ENCODE measurements around the gene HYAL1.

Gene HYAL1

DNA sequence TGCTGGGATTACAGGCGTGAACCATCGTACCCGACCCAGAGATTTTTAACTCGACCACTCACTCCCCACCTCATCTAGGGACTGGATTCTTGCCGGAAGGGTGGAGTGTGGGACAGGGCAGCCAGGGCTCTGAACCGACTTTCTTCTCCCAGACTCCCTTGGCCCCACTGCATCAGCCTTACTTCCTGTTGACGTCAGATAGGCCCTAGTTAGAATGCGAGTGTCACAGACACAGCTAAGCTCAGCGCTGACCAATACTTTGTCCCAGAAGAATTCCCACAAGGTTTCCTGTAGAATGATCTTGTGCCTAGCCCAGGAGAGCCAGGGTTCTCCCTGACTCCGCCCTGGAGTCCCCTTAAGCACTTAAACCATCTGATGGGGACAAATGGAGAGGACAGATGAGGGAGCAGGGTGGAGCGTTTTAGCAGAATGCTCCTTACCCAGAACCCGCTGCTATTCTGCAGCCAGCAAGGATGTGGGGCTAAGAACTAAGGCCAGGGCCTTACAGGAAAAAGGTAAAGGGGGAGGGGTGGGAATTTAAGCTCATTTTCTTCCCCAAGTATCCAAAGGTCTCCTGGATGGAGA lies 30.5 kb upstream of the HYAL1 start:
- DNase-seq, result no peak

DNA sequence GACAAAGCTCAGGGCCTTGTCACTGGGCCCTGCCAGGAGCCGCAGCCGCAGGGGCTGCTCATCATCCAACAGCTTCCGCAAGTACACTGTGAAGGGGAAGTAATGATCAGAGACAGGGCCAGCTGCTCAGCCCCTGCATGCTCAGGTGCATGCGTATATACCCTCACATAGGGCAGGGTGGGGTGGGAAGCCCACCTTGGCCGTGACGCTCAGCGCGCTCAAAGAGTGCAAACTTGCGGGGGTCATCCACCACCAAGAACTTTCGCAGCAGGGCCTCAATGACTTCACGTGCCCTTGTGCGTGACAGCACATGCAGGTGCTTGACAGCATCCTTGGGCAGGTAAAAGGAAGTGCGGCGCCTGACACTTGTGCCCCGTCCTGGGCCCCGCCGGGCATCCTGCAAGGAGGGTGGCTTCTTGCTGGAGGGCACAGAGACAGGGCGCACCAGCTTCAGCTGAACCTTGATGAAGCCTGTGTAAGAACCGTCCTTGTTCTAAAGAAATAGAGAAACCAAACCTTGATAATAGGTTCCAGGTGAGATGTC lies 28.1 kb upstream of the HYAL1 start:
- DNase-seq, result no peak

DNA sequence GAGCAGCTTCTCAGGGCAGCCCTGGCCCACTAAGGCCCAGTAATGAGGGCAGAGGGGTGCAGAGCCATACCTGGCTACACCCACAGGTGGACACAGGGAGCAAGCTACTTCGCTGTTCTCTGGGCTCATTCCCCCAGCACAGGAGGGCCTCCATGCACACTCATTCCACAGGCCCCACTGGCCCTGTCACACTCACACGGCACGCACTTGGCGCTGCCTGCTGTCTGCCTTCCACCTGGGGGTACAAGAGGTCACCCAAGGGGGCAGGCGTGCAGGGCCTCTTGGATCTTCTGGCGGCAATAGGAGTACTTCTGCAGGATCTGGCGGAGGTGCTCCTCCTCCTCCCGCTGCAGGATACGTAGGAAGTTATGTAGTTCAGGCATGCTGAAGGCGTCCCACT lies 27.0 kb upstream of the HYAL1 start:
- DNase-seq, result no peak

DNA sequence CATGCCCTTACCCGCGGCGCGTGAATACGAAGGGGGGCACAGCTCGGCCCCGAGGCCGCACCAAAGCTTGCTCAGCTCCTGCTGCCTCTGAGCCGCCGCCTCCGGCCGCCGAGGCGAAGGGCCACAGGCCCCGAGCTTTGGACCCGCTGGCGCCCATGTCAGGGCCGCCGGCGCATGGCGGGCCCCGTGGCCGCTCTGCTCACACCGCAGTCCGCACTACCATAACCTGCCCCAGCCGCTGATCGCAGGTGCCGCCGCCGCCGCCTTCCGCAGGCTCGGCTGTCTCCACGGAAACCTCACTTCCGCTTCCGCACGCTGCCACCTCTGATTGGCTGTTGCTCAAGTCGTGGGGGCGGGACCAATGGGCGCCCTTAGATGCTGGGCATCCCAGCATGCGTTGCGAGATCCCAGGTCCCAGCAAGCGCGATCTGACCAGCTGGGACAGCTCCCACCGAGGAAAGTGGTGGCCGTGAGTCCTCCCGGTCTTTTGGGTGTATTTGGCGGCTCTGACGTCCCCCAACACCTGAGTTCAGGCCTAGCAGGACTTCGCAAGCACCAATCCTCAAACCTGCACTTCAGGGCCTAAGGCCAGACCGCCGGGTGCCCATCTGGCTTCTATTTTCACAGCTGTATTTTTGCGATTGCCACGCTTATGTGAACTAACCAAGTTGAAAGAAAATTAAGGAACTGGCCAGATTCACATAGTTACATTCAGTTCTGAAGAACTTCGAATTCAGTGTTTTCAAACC lies 24.7 kb upstream of the HYAL1 start, which contains the start of gene TUSC2:
TUSC2 (minus strand) TSS at position 281 of the 749 bp plus-strand sequence; CDS start at position 157, 124 bp downstream.
- peak; percentile 96 for DNase-seq

DNA sequence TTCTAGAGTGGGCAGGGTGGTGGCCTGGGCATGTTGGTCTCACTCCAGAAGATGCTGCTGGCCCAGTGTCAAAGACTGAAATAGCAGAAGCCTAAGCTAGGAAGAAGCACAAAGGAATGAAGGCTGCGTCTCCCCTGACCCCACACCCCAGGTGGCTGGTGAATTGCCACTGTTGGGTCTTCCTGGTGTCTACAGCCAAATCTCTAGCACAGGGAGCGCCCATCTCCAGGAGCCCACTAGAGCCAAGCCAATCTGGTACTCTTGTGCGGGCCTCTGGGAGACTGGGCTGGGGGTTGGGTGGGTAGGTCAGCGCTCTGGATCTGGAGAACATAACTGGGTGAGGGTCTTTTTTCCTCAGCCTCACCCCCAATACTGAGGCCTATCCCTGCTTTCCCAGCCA lies 23.8 kb upstream of the HYAL1 start:
- DNase-seq, result no peak

DNA sequence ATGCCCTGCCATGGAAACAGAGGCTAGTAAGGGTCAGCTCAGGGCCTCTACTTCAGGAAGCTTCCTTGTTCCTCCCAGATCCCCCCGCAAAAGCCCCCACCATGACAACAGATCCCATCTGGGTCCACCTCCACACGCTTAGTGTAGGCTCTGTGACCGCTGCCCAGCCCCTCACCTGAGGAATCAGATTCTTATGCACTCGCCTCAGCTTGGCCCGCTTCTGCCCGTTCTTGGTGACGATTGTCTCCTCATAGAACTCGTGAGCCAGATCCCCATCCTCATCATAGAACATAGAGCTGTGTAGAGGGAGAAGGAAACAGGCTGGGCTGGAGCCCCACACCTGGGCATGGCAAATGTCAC lies 22.8 kb upstream of the HYAL1 start:
- no peak for DNase-seq

DNA sequence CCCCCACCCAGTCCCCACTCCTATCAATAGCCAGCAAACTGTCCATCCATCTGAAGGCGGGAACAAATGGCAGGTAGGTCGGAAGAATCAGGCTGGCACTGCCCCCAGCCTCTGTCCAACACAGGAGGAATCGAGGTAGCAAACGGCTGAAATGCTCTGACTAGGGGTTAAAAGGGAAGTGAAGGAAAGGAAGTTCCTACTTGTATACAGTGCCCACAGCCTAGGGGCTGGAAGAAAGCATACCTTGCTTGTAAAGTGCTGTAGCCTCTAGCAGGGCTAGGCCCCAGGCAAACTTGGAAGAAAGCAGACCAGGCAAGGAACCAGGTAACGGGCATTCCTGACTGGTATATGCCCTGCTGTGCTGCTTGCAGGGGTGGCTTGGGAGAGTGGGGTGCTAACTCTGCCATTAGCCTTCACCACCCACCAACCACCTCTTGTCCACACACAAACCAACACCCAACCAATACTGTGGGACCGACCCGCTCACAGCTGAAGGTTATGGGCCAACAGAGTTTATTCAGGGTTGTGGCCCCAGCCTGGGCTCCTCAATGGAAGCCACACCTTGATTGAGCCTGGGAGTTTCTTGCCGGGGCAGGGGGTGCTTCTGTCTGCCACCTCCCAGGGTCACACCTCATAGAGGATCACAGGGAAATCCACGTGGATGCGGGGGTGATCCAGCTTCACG lies 22.3 kb upstream of the HYAL1 start:
- DNase-seq, result no peak

DNA sequence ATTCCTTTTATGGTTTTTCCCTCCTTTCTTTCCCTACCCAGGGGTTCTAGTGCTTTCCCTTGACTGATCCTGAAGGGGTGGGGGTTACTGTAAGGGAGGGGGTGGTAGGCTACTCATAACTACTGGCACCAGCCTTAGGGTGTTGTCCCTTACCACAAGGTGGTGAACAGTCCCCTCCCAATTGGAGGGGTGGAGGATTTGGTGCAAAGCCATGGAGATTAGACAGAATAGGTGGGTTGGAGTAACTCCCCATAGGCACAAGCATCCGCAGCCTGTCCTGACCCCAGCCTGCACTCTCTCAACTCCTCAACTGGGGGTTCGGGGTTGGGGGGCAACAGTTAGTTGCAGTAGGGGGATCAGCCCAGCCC lies 21.7 kb upstream of the HYAL1 start:
- DNase-seq, result no peak

DNA sequence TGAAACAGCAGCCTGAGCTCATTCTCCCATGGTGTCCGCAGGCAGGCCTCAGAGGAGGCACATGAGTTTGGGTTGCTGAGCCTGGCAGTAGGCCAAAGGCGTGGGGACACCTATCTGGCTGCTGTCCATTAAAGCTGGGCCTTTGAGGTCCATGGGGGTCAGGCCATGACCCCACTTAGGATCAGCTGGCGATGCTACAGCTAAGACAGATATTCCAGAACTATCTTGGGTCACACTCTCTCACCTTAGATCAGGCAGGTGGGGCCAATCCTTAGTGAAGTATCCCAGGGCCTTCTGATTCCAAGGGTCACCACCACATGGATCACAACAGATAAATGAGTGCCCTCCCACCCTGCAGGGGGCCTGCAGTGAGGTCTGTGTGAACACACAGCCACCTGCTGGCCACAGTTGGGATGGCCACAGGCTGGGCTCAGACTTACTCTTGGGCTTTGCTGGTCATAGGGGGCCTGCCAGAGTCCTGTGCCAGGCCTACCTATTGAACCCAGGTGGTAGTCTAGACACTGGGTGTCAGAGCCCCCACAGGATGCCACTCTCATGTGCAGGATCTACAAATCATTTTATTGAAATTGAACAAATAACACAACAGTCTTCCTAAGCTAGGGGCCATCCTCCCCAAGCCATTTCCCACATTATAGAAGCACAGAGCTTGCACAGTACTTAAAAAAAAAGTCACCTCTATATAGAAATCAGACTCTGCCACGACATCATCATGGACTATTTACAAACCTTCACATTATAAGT lies 21.2 kb upstream of the HYAL1 start:
- DNase-seq, result peak; percentile 76

DNA sequence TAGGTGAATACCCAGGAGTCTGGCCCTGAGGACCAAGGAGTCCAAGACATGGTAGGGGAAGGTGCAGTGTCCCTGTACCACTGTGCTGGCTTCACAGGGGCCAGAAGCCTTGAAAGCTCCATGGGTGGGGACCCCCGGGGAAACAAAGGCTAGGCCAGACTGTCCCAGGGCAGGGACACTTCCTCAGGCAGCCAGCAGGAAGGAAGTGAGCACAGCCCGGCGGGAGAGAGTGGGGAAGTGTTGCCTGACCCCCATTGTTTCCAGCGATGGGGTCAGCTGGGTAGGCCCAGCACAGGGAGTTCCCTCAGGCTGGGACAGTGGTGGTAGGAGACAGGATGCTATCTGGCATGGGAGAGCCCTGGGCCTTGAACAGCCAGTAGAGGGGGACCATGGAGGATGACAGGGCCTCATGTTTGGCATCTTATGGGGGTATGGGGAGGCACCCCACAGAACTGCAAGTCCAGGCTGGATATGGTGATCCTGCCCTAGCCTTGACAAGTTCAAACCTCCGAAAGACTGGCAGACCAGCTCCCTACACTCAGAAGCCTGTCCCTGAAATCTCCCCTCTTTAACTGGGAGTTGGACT lies 20.3 kb upstream of the HYAL1 start:
- DNase-seq, result no peak

DNA sequence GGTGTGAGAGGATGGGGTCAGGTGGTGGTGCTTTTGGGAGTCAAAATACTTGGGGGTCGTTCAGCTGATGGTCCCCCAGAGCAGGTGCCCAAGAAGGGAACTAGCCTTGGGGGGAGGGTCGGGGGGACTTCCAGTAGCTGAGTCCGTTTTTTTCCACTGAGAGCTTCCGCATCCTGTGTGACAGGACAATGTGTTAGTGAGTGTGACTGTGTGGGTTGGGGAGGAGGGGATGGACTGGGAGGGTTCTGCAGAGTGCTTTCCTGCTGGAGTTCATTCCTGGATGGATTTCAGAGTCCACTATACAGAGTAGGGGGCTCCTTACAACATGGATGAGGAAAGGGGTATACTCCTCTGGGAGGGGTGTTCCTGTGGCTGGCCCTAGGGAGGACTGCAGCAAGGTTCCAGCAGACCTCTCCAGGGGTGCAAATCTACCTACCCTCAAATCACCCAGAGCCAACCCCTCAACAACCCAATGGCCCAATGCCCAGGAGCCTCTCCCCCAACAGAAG lies 19.8 kb upstream of the HYAL1 start:
- DNase-seq, result no peak

DNA sequence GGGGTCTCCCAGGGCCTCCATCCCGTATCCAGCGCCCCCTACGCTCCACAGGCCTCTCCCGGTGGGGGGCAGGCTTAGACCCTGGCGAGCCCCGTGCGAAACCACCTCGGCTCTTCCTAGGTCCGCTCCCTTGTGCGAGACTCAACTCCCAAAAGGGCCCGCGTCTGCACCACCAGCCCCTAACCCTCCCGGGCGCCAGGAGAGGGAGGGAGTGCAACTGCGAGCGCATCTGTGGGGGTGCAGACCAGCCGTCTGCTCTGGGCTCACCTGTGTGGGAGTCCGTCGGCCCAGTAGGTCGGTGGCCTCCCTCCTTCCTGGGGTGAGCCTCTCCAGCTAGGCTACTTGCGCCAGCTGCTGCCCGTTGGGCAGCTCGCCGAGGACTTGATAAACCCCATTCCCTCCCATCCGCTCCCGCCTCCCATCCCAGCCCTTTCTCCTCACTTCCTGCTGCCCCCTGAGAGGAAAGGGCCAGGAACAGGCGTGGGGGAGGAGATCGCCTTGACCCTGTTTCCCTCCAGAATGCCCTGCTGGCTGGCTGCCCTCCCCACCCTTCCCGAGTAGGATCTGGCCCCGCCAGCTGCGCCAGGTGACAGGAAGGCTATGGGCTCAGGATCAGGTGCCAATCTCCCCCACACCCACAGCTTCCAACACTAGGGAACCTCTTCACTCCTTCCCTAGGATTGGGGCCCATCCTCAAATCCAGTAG lies 19.2 kb upstream of the HYAL1 start, which contains the start of gene HYAL2:
HYAL2 (minus strand) TSS at position 360 of the 706 bp plus-strand sequence. CDS start 2,256 bp downstream, outside the sequence.
- DNase-seq, result no peak

DNA sequence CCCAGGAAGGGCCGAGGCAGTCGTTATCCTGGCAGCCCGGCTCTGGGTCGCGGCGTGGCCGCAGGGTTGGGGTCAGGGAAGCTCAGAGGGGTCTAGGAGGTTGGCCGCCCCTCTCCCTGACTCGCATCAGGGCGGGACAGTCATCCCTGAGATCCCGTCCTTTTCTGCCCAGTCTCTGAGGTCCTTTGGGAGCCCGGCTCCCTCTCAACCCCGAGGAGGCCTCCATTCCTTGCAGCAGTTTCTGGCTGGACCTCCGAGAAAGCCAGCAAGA lies 18.7 kb upstream of the HYAL1 start:
- no peak for DNase-seq

DNA sequence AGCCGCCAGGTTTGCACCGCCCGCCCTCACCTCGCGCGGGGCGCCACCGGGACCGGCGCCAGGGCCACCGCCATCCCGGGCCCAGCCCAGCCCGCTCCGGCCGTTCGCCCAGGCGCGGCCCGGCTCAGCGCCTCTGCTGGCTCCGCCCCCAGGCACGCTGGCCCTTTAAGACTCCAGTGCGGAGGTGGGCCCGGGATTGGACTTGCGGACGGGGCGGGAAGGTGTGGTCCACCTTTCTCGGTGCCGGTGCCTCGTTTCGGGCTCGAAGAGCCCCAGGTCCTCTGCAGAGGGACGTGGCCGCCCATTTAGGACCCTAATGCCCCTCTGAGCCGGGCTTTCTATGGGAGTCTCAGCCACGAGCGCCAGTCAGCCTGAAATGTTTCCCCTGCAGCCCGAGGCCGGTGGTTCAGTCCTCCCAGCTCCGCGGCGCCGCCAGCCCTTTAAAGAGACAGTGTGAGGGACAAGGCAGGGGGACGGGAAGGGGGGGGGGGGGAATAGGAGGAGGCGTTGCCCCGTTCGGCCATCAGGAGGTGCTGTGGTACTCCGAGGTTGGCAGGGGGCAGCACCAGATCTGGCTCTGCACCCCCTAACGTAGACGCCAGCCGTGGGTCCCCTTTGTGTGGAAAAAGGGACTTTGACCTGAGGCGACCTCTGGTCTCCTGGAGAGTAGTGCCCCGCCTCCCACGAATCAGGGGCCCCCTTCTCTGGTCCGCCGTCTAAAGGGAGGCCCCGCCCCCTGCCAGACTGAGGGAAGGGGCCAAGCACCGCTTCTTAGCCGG lies 18.2 kb upstream of the HYAL1 start:
- peak; percentile 99 for DNase-seq

DNA sequence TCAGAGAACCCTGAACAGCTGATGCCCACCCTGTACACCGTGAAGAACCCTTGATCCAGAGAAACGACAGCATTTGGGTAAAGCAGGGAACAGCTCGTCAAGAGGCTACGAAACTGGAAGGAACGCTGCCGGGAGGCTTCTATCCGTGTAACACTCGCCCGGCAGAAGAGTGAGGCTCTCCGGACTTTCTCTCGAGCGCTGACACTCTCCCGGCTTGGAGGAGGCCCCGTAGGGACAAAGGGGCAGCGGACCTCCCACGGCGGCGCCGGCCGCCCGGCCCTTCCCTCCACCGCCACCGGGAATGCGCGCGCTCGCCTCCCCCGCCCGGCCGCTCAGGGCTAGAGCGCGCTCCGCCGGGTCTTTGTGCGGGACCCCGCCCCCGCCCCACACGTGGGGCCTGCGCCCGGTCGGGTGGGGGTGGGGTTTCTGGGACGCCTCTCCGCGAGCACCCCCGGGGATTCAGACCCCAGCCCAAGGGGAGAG lies 17.5 kb upstream of the HYAL1 start:
- peak; percentile 93 for DNase-seq

DNA sequence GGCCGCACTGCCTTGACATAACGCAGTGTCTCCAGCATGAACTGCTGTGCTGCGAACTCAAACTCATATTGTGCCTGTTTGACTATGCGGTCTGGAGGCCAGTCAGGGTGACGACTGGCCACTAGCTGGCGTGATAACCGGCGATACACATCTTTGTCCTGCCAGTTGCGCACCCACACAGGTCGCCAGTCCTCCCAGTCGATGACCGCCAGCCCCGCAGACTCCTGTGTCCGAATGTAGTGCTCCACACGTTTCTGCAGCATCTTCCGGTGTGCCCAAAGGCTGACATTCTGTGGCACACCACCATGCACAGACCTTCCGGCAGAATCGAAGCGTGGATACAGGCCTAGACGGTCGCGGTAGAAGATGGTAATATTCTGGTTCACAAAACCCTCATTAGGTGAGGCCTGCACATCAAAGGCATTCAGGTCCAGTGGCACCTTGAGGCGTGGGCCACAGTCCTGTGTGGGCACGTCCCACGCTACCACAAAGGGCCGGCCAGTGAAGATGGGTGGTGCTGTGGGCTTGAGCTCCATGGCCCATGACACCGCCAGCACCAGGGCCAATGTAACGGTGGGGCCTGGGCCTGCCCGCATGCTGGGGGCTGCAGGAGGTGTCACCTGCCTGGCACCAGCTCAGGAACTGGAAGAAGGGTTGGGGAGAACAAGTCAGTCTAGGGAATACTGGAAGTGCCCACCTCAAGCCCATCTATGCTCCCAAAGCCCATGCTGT lies 16.7 kb upstream of the HYAL1 start:
- DNase-seq, result no peak

DNA sequence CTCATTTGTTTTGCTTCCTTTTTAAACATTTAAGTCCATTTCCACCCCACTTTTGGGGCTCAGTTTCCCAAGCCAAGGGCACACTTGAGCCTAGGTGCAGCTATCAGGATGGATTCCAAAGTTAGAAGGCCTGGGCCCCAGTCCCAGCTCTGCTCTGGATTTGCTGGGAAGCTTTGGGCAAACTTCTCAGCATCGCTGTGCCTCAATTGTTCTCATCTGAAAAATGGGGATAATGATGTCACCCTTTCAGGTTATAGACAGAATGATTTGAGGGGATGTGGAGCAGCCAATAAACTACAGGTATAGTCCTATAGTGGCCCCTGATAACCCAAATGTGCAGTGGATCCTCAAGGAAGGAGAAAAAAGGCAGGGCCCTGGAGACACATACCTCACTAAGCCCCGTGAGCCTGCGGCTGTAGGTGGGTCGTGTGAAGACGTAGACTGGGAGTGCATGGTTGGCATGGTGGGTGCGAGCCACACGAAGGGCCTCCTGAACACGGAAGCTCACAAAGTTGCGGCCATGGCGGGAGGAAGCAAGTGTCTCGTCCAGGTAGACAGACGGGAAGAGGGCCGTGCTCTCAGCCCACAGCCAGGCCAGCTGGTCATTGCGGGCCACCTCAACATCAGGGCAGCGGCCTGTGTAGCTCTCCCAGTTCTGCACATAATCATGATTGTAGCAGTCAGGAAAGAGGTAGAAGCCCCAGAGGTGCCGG lies 16.0 kb upstream of the HYAL1 start:
- DNase-seq, result no peak

DNA sequence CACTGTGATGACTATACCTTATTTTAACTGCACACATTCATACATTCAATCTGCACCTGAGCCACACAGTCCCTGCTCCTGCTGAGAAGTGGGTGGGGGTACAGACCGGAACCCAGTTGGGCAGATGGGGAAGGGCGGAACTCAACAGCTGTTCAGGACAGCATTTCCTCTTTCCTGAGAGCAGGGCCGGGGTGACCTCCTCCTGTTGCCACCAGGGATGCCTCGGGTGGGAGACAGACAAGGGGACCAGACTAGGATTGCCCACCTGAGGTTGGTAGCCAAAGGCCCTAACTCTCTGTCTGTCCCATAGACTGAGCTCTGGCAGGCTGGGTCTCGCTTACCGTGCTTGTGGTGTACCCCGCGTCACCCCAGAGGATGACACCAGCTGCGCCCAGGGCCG lies 15.2 kb upstream of the HYAL1 start:
- no peak for DNase-seq

DNA sequence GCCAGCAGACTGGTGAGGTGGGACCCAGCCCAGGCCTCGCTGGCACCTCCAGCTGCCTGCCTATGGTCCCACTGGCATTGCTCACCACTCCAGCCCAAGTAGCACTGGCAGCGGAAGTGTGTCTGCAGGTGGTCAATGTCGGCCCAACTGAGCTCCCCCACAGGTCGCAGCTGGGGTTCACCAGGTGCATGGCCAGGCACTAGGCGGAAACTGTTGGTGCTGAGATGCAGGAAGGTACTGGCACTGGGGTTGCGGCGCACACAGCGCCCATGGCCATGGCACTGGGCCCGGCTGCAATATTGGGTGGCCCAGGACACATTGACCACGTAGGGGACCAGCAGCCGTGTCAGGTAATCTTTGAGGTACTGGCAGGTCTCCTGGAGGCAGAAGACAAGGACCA lies 14.8 kb upstream of the HYAL1 start:
- no peak for DNase-seq

DNA sequence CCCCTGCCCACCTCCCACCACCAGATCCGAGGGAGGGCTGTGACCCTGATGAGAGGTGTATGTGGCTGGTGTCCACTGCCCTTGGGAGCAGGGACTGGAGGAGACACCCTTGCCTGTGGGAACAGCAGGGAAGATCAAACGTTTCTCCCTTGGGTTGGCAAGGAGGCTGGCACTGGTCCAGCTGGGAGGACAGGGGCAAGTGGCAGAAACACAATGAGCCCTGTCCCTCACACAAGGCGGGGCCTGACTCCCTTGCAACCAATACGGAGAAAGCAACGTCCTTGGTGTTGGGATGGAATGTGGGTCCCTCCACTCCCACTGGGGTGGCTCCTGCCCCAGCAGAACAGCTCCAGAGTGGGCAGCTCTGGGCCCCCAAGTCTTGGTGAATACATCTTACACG lies 13.9 kb upstream of the HYAL1 start:
- no peak for DNase-seq

Measured in retina (tissue), 1 donor.